COR-L47 (cell line): ENCODE results near the gene EME1.

Experiments used
- DNase-seq: peaks from one replicate; lab custom pipeline; 2025; lab: John Stamatoyannopoulos, UW

The EME1 gene

DNA sequence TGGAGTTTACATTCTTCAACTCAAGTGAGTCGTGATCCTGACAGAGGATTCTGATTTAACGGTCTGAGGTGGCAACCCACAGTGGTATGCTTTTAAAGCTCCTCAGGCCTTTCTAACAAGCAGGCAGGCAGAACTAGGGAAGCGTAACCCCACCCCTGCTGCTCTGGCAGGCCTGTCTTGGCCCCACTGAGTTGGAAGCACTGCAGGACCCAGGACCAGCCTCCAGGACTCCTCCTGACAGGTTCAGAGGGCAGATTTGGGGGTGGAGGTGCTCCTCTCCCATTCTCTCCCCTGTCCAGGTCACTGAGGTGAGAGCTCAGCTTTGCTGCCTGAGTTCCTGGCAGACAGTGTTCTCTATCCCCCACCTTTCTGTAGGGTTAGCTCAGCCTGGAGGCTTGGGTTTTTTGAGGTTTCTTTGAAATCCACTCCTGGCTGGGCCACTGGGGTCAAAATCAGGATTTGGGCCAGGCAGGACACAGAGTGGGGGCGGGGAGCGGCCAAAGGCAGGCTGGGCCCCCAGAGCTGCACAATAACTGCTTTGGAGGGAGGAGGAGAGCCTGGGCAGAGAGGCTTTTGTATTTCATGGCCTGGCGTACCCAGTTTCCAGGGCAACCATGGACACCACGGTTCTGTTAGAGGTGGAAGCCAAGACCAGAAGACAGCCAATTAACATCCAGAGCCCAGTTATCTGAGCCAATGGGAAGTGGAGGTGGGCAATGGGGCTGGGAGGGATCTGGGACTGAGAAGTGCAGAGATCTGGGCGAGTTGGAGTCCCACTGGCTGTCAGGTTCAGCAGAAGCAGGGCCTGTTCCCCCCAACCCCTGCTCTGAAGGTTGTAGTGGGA is 9.6 kb upstream of the EME1 start:
- DNase-seq = peak; percentile 59

GRCh38 chr17:50364061-50364458 is 9.0 kb upstream of the EME1 start:
- DNase-seq = no peak

- DNase-seq = no peak
Observed at GRCh38 chr17:50364715-50365114, 8.3 kb upstream of the EME1 start.

GRCh38 chr17:50365165-50365564 is 7.9 kb upstream of the EME1 start:
- no peak for DNase-seq

DNA sequence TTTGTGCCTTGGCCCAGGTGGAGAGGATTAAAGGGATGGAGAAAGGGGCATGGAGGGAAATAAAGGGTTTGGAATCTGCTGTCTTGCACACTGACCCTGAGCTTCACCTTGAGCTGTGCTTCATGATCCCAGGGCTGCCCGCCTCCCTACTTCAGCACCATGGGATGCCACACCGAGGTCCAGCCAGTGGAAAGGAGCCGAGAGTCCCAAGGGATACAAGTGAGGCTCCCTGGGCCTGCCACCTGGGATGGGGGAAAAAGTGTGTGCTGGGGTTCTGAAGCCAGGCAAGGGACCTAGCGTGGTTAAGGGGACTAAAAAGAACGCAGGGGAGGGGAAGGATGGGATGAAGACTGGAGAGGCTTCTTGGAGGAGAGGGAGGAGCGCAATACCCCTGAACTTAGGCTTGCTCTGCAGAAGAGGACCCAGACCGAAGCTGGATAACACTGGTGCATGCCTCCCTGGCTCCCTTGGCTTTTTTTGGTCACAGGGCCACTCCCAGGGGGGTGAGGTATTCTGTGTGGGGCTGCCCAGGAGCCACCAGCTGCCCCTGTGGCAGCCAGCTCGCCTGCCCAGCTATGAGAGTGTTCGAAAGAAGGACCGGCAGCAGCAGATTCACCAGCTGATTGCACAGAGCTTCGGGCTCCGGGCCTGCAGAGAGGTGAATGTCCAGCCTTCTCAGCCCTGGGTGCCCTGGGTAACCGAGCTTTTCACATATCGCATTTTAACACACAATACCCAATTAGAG is 7.2 kb upstream of the EME1 start:
- no peak for DNase-seq

DNA sequence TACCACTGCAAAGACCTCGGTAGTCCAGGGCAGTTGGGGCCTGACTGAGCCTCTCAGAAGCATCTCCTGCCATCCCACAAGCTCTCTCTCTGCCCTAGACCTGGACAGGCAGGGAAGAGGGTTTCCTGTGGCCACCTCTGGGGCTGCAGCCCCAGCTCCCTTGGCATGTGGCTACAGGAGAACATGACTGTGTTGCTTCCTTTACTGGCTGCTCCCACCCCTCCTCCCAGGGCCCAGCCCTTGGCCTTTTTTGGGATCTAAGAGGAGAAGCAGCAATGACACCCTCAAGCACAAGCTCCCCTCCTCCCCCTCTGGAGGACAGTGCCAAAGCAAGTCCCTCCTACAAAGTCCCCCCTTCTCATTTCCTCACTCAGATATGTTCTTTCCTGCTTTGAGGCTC is 5.6 kb upstream of the EME1 start:
- DNase-seq = no peak

DNA sequence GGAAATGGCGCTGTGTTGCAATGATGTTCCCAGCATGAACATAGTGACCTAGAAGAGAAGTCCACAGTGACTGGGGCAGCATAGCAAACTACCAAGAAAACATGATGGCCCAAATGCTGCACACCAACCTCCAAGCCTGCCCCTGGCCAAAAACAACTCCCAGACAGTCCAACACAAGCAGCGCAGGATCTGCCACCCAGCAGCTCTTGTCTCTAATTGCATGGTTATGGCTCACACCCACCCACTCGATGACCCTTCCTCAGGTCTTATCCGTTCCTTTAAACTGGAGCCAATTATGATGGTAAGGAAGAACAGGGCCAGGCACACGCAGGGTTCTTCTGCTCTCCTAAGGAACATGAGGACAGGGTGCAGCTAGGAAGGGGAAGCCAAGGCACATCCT is 3.0 kb upstream of the EME1 start:
- DNase-seq = no peak

GRCh38 chr17:50371526-50371925 is 1.5 kb upstream of the EME1 start:
- no peak for DNase-seq

GRCh38 chr17:50372222-50372757 is 739 bp upstream of the EME1 start:
- no peak for DNase-seq

- no peak for DNase-seq
Observed at GRCh38 chr17:50373705-50374104, 676 bp downstream of the EME1 start.

- peak; percentile 75 for DNase-seq
Observed at GRCh38 chr17:50375858-50376538, 3.0 kb downstream of the EME1 start.

GRCh38 chr17:50379351-50380132 is 6.5 kb downstream of the EME1 start:
- DNase-seq = no peak

- DNase-seq = no peak
Observed at GRCh38 chr17:50380369-50381259, 7.6 kb downstream of the EME1 start.

GRCh38 chr17:50381260-50381815 is 8.3 kb downstream of the EME1 start:
- no peak for DNase-seq

GRCh38 chr17:50381920-50382319 is 8.9 kb downstream of the EME1 start:
- DNase-seq = no peak

GRCh38 chr17:50382931-50383330 is 9.9 kb downstream of the EME1 start:
- DNase-seq = no peak

- no peak for DNase-seq
Observed at GRCh38 chr17:50386510-50386909, 13.5 kb downstream of the EME1 start.

- no peak for DNase-seq
Observed at GRCh38 chr17:50388728-50389127, 15.7 kb downstream of the EME1 start.

- DNase-seq = no peak
Observed at GRCh38 chr17:50389534-50389933, 16.5 kb downstream of the EME1 start.

- DNase-seq = no peak
Observed at GRCh38 chr17:50392621-50393020, 19.6 kb downstream of the EME1 start.
